GM18502 (cell line): Measurements from ENCODE around the gene PRRX1.

Source experiments
- ATAC-seq: cut with Tn5 transposase; IDR thresholded peaks from one replicate; pipeline ENCODE4 v1.9.1; 2021; ENCODE audit warnings: mild to moderate bottlenecking; ENCODE audit not compliant: unreplicated experiment, poor library complexity

Gene PRRX1

GRCh38 chr1:170664093-170664827 lies at the start of gene PRRX1:
Gene PRRX1, plus strand, starts transcription at chr1:170664131. Its CDS starts 88 bp downstream, at chr1:170664219.
- no peak for ATAC-seq

- no peak for ATAC-seq
Measured at GRCh38 chr1:170617591-170618330, 46.2 kb upstream of the PRRX1 start.

DNA sequence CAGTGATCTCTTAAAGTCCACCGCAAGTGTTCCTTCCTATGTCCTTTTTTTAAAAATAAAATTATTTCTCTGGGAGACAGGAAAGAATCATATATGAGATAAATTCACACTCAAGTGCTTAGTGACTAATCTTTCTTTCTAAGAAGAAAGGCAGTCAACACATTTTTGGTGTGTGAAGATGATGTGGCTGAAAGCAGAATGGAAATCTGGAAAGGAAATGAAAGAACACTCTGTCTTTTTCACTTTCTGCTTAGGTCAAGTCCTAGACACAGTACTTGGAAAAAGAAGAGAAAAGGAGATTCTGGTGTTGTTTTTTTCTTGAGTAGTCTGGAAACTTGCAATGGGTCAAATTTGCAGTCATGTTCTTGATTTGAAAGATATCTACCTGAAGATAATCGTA lies 45.5 kb upstream of the PRRX1 start:
- ATAC-seq, result no peak

GRCh38 chr1:170619241-170620028 lies 44.5 kb upstream of the PRRX1 start:
- ATAC-seq, result no peak

- ATAC-seq, result no peak
Measured at GRCh38 chr1:170620164-170620563, 43.8 kb upstream of the PRRX1 start.

GRCh38 chr1:170623171-170623570 lies 40.8 kb upstream of the PRRX1 start:
- no peak for ATAC-seq

- ATAC-seq, result no peak
Measured at GRCh38 chr1:170624146-170624545, 39.8 kb upstream of the PRRX1 start.

DNA sequence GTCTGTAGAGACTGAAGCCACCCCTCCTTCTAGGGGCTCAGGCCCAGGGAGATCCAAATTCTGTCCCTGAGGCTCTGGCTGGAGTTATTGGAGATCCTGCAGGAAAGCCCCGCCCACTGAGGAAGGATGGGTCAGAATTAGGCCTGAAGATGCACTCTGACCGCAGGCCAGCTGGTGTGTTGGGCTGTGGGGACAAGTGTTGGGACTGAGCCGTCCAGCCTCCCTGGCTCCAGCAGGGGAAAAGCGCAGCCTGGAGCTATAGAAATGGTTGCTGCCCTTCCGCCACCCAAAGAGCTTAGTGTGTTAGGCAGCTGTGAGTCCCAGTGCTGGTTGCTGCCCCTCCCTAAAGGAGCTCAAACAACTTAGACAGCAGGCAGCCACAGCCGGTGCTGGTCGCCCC lies 33.0 kb upstream of the PRRX1 start:
- no peak for ATAC-seq

- no peak for ATAC-seq
Measured at GRCh38 chr1:170634293-170634692, 29.6 kb upstream of the PRRX1 start.

DNA sequence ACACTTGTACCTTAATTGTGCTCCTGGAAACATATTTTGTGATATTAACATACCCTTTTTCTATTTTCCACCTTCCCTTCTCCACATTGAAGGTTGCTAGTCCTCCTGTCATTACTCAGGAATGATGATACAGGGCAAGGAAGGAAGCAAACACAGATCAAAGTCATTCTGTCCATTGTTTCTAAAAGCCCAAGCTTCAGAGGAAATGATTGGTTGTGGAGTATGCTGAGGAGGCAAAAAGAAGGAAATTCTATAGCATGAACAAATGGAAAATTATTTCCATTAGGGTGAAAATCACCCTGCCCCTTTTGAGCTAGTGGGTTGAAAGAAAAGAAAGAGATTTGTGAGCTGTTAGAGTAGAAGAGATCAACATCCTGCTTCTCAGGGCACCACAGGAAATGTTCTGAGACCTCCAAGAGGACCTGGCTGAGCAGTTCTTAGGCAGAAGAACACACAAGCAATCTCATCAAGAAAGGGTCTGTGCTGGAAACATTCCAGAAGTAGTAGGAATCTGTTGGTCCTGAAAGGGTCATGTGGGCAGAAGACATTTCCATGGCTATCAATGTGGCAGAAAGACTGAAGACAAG lies 29.0 kb upstream of the PRRX1 start:
- no peak for ATAC-seq

- no peak for ATAC-seq
Measured at GRCh38 chr1:170640581-170640980, 23.4 kb upstream of the PRRX1 start.

DNA sequence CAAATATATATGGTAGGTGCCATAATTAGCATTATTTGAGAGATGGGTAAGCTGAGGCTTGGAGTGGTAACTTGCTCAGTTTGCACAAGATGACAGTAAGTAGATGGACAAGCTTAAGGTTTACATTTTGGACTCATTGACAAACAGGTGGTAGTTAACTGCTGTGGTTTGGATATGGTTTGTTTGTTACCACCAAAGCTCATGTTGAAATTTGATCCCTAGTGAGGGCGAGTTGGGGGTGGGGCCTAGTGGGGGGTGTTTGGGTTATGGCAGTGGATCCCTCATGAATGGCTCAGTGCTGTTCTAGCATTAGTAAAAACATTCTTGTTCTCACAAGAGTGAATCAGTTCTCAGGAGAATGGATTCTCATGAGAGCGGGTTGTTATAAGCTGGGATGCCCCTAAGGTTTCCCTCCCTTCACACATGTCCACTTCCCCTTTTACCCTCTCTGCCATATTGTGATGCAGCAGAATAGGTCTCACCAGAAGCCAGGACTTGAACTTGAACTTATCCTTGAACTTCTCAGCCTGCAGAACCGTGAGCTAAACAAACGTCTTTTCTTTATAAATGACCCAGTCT lies 6.6 kb upstream of the PRRX1 start:
- ATAC-seq, result no peak

DNA sequence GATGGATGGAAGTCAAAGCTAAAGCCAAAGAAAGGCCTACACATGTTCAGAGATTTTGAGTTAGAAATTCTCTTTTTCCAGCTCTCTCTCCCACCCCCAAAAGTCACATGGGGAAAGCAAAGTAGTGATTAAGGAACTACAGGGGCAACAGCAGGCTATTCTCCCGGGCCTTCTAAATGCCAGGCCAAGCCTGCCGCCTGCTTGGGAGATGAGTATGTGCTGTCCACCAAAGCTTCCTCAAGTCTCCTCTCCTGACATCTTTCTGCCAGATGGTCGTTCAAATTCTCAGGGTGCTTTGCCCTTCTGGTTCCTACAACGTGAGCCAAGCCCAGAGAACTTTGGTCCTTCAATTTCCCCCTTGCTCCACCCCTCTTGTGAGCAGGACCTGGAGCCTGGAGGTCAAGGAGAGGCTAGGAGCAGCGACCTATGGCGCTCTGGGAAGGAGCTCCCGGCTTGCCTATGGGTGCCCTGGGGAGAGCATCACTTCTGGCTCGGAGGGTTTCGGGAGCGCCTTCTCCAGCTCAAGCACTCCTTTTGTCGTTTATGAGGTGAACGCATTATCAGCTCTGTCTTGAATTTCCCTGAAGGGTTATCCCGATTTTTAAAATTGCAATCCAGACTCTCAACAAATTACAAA lies 4.4 kb upstream of the PRRX1 start:
- no peak for ATAC-seq

GRCh38 chr1:170660281-170660713 lies 3.6 kb upstream of the PRRX1 start:
- no peak for ATAC-seq

GRCh38 chr1:170660871-170661645 lies 2.9 kb upstream of the PRRX1 start:
- no peak for ATAC-seq

- ATAC-seq, result no peak
Measured at GRCh38 chr1:170661646-170662411, 2.1 kb upstream of the PRRX1 start.

DNA sequence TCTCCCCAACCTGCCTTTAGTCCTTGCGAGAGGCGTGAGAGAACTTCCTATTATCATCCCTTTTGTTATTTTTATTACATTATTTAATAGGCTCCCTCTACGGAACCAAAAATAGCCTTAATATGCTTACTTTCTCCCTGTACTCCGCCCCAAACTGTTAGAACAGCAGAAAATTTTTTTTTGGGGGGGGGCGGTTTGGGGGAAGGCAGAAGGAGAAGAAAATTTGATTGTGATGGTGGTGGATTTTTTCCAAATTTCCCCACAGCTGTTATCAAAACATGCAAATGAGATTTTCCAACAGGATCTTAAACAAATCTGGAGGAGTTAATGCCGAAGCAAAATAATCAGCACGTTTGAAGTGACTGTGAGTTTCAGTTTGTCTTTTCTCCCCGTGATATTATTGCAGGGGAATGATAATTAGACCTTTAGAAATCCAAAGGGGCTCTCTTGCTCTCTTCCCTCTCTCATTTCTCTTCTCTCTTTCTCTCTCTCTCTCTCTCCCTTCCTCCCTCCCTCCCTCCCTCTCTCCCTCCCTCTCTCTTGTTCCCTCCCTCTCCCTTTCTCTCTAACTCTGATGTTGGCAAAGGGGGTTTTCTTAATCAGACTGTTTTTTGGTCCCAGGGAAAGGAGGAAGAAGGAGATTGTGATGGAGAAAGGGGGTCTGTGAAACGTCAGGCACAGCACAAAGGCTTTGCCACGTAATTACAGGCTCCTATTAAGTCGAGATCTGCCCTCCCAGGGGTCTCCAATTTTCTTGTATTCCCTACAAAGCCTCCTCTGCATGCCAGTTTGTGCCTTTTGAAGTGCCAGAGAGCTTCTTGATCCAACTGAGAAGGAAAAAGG lies 1.1 kb upstream of the PRRX1 start:
- ATAC-seq, result no peak
